ENCODE measurements around the gene EIF2S2. TPM values are rescaled to one million over a fixed set of nuclear protein-coding genes. Genes with fewer than 3 reads are reported as not detected.

Gene EIF2S2
- total RNA-seq, 1 donor = 148 TPM

- DNase-seq (ENCODE audit: low read depth) = no peak
- H3K4me3 ChIP-seq (ENCODE audit: low read depth, low read length) = no peak overlapping the region
- no peak for TF ChIP-seq CTCF (IDR thresholded peaks at IDR 0.05; ENCODE audit: insufficient read depth, low read length)
Observed at GRCh38 chr20:34127792-34128191, 15.7 kb upstream of the EIF2S2 start.

- no peak overlapping the region for H3K4me3 ChIP-seq (ENCODE audit: low read depth, low read length)
- no peak for DNase-seq (ENCODE audit: low read depth)
- no peak for TF ChIP-seq CTCF (IDR thresholded peaks at IDR 0.05; ENCODE audit: insufficient read depth, low read length)
Observed at GRCh38 chr20:34124469-34125249, 12.6 kb upstream of the EIF2S2 start.

- no peak overlapping the region for H3K4me3 ChIP-seq (ENCODE audit: low read depth, low read length)
- no peak for DNase-seq (ENCODE audit: low read depth)
- no peak for TF ChIP-seq CTCF (IDR thresholded peaks at IDR 0.05; ENCODE audit: insufficient read depth, low read length)
Observed at GRCh38 chr20:34123309-34123708, 11.3 kb upstream of the EIF2S2 start.

- no peak for DNase-seq (ENCODE audit: low read depth)
- no peak overlapping the region for H3K4me3 ChIP-seq (ENCODE audit: low read depth, low read length)
- no peak for TF ChIP-seq CTCF (IDR thresholded peaks at IDR 0.05; ENCODE audit: insufficient read depth, low read length)
Observed at GRCh38 chr20:34122274-34122980, 10.4 kb upstream of the EIF2S2 start.

GRCh38 chr20:34120213-34120612, 8.2 kb upstream of the EIF2S2 start:
- no peak for DNase-seq (ENCODE audit: low read depth)
- TF ChIP-seq CTCF (IDR thresholded peaks at IDR 0.05; ENCODE audit: insufficient read depth, low read length) = no peak
- no peak overlapping the region for H3K4me3 ChIP-seq (ENCODE audit: low read depth, low read length)

- DNase-seq (ENCODE audit: low read depth) = no peak
- H3K4me3 ChIP-seq (ENCODE audit: low read depth, low read length) = no peak overlapping the region
- TF ChIP-seq CTCF (IDR thresholded peaks at IDR 0.05; ENCODE audit: insufficient read depth, low read length) = no peak
Observed at GRCh38 chr20:34115232-34115631, 3.2 kb upstream of the EIF2S2 start.
